GM12872 (cell line): ENCODE measurements around the gene PBX2.

Source experiments
- TF ChIP-seq, protein P1 (sequence below): IDR thresholded peaks from 3 replicates; pipeline ENCODE4 v1.5.1; 2011; ENCODE audit warnings: low read depth, mild to moderate bottlenecking, low read length, moderate library complexity; ENCODE audit not compliant: insufficient read depth

The PBX2 gene

GRCh38 chr6:32168350-32168749, 21.7 kb downstream of the PBX2 start:
- TF ChIP-seq, protein P1, sequence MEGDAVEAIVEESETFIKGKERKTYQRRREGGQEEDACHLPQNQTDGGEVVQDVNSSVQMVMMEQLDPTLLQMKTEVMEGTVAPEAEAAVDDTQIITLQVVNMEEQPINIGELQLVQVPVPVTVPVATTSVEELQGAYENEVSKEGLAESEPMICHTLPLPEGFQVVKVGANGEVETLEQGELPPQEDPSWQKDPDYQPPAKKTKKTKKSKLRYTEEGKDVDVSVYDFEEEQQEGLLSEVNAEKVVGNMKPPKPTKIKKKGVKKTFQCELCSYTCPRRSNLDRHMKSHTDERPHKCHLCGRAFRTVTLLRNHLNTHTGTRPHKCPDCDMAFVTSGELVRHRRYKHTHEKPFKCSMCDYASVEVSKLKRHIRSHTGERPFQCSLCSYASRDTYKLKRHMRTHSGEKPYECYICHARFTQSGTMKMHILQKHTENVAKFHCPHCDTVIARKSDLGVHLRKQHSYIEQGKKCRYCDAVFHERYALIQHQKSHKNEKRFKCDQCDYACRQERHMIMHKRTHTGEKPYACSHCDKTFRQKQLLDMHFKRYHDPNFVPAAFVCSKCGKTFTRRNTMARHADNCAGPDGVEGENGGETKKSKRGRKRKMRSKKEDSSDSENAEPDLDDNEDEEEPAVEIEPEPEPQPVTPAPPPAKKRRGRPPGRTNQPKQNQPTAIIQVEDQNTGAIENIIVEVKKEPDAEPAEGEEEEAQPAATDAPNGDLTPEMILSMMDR: no peak

DNA sequence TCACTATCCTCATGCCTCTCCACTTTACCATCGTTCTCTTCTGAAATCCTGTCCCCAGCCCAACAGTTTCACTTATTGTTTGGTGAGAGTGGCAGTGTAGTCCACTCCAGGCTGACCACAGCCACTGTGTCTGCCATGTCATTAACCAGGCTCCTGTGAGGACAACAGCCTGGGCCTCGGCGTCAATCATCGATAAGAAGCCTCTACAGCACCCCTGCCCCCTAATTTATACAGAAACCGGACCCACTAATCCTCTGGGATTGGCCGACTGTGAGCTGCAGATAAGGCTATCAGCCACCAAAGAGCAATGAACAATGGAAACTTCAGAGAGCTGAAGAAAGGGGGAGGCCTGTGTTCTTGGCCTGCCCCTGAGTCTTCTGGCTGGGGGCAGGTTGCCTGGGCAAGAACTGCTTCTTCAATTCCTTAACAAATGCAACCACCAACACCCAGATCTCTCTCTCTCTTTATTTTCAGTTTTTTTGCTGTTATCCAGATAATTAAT, 22.2 kb downstream of the PBX2 start:
- TF ChIP-seq, protein P1: no peak

DNA sequence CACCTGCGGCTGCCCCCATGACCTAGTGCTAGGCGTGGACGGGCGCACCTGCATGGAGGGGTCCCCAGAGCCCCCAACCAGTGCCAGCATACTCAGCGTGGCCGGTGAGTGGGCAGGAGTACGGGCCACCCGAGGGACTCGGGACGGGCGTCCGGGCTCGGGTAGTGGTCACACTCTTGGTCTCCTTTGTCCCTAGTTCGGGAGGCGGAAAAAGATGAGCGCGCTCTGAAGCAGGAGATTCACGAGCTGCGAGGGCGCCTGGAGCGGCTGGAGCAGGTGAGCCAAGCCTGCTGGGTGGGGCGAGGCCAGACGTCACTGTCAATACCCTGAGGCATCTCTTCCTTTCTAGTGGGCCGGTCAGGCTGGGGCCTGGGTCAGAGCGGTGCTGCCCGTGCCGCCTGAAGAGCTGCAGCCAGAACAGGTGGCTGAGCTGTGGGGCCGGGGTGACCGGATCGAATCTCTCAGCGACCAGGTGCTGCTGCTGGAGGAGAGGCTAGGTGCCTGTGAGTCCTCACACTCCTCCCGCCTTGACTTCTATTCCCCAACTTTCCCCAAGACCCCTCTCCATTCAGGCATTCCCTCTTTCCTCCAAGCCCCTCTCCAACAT, 22.7 kb downstream of the PBX2 start:
- TF ChIP-seq, protein P1: no peak

GRCh38 chr6:32166411-32167061, 23.5 kb downstream of the PBX2 start:
- TF ChIP-seq, protein P1: no peak

GRCh38 chr6:32164295-32164694, 25.7 kb downstream of the PBX2 start, which contains the start of gene EGFL8:
EGFL8 (plus strand) TSS chr6:32164595; CDS start chr6:32166166, 1,571 bp downstream.
- TF ChIP-seq, protein P1: no peak

- TF ChIP-seq, protein P1: no peak
Measured at GRCh38 chr6:32163559-32164258, 26.3 kb downstream of the PBX2 start.

DNA sequence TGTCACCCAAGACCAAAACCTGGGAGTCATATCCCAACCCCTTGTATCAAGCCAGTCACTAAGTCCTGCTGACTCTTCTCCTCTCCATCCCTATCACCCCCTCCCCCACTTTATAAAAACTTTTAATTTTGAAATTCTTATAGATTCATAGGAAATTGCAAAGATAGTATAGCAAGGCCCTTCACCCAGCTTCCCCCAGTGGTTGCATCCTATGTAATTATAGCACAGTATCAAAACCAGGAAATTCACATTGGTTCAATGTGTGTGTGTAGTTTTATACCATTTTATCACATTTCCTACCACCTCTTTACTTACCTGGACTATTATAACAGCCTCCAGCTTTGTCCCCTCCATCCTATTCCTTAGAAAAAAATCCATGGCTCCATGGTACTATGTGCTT, 31.9 kb downstream of the PBX2 start:
- TF ChIP-seq, protein P1: no peak
